GM18909 (cell line): ENCODE results near the gene TOMM40L.
A peak's percentile ranks its signal among the peaks of the same experiment; 100 is the strongest.

ENCODE experiments used
- ATAC-seq: cut with Tn5 transposase; IDR thresholded peaks from one replicate; pipeline ENCODE4 v1.9.1; 2021; ENCODE audit warnings: mild to moderate bottlenecking; ENCODE audit not compliant: unreplicated experiment, poor library complexity

Gene TOMM40L

DNA sequence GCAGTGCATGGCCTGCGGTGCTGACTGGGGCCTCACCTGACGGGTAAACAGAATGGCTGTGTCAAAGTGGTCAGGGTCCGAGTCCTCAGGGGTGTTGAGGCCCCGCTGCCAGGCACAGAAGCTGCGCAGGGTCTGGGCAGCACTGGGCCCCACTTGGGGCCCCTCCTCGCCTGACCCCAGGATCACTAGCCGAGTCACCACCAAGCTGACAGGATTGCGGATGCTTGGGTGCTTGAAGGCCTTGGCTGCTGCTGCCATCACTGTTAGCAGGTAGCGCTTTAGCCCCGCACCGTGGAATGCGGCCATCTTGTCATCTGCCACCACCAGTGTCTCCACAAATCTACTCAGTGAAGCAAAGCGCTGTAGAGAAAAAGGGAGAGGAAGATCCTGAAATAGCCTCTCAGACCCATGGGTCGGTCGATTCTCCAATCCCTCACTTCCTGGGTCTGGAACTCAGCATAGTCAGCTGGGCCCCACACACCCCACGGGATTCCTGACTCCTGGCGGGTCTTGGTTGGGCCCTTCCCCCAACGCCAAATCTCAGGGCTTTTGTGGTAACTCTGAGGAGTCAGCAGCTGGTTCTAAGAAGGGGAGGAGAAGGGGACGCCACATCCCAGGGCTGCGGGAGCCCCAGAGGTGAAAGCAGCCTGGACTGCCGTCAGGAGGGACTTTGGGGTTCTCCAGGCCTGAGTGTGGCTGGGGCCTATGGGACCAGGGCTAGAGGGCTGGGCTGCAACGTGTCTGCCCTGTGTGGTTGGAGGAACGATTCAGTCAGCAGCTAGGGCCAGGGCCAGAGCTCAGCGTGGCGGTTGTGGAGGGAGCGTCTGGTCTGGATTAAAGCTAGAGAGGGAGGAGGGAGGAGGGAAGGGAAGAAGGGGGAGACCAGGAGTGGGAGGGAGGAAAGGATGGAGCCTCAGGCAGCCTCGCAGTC lies 29.1 kb upstream of the TOMM40L start:
- ATAC-seq, result no peak

DNA sequence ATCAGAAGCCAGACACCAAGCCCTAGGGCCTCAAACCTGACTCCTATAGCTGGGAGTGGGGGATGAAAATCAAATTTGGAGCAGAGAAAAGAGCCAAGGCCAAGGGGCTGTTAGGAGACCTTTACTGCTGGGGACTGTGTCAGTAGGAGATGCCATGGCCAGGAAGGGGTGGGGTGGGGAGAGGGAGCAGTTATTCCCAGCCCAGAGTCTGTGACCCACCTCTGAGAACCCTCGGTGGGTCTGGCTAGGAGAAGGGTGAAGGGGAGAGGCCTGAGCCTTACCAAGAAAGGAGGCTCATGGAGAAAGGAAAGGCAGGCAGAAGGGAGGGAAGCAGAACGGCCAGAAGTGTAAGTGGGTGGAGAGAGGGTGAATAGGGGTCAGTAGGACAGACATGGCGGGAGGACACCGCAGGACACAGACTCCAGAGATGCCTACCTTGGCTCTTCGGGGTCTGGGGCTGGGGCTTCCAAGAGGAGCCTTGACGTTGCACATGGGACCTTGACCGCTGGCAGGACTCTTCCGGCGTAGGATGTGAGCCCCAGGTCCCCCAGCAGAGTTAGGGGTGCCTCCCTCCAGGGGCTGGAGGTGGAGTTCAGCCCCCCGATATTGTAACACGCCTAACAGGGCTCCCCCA lies 28.2 kb upstream of the TOMM40L start:
- no peak for ATAC-seq

DNA sequence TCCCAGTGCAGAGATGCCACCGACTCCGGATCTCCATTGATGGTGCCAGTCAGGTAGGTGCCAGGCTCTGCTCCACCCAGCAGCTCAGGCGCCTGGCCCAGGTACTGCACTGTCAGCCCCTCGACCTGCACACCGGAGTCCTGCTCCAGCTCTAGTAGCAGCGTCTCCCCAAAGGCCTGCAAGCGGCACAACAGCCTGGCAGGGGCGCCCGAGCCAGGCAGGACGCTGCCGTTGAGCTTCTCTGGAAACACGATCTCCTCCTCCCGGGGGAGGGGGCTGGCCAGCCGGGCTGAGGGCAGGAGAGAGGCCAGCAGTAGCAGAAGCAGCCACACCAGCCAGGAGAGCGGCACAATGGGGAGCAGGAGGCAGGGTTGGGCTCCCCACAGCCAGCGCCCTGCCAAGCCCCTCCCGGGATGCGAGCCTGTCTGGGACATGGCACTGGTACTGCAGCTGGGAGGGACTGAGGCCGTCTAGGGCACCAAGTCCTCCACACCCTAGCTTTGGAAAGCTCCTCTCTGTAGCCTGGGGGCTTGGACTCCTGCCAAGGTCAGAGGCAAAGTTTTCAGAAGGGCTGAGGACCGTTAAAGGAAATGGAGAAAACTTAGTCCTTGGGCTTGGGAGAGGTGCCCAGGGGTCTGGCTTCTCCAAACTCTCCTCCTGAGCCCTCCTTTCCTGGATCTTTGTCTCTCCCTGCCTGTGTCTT lies 27.5 kb upstream of the TOMM40L start:
- ATAC-seq, result no peak

DNA sequence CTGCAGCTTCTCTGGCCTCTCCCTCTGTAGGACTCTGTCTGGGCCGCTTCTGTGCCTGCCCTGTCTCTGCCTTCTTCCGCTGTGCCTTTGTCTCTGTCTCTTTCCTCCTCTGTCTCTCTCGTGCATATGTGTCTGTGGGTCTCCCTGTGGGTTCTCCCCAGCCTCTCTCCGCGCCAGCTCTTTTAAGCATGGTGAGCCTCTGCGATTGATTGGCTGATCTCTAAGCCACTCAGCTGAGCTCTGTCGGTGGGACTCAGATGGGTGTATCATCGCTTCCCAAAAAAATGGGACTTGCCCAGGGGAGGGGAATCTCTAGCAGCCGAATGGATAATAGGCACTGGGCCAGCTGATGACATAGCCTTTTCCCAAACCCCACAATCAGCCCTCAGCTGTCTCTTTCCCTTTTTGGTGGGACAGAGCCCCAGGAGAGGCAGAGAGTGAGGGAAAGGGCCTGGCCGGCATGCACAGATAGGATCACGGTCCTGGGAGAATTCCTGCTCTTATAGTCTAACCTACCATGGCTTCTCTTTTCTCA lies 26.9 kb upstream of the TOMM40L start, which contains the start of gene ADAMTS4:
Gene ADAMTS4, minus strand, starts transcription at position 158 of the 535 bp plus-strand sequence. CDS start 427 bp downstream, outside the sequence.
- no peak for ATAC-seq

DNA sequence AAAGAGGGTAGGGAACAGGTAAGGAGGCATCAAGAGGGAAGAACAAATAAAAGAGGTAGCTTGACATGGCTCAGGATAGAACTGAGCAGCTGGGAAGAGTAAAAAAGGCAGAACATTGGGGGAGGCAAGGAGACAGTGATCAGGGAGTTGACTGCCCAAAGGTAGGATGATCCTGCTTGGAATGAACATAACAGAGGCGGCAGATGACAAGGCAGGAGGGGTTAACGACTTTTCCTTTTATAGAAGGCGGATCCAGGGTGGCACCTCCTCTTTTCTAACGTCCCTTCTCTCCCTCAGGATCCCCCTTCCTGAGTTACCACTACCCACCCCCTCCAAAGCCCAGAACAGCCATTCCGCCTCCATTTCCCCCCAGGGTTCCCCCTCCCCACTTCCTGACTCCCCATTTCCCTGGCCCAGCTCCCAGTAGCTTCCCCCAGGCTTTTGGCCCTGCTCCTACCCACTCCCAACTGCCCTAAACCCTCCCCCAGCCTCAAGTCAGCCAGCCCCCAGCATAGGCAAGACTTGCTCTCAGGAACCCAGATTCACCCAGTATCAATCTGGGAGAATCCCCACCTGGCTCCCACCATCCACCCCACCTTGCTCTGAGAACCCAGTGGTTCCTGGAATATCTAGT lies 26.2 kb upstream of the TOMM40L start:
- no peak for ATAC-seq

DNA sequence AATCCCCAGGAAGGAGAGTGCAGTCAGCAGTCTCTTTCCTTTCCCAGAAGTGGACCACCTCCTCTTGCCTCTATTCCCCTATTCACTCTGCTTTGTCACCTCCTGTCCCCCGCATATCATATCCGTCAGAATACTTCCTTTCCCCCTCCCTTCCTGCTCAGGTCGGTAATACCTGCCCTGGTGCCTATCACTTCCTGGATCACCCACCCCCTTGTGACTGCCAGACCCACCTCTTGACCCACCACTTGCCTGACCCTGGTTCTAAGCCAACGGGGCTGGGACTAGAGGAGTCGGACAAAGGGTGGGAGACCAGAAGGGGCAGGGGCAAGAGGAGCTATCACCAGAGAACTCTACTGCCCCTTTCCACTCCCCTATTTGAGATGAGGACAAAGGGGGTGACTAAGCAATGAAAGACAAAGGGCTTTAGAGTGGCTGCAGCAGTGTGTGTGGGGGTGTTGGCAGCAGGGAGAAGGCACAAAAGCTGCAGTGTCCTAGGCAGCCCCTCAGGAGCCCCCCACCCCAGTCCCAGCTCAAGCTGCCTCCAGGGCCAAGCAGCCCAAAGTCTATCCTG lies 25.4 kb upstream of the TOMM40L start:
- no peak for ATAC-seq

DNA sequence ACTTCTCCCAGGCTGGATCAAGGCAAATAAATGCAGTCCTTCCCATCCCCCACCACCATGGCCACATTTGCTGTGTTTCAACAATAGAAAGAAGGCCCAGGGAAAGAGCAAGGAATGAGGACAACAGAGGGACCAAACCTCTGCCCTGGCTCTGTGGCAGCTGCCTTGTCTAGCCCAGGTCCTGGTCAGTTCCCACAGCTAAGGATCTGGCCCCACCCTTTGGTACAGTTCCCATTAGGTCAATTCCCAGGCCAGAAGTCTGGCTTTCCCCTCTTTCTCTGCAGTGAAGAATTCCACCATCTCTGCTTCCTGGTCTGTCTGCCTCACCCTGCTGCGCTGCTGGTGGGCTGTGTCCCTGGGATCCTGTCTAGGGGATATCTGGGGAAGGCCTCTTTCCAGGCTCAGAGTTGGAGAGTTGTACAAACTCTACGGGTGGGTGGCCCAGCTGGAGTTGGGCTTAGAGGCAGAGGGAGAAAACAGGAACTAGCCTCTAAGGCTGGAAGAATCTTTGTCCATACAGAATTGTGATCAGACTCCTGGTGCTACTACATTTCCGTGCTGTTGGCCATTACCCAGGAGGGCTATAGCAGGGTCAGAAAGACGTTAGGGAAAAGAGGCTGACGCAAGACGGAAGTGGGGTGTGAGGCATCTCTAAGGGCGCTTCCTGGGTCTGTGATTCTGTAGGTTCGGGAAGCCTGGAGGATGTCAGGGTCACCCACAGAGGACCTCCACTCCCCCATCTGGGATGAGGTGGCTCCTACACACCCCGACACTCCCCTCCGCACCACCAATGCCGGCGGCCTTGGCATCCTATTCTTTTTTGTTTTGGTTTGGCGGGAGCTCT lies 24.6 kb upstream of the TOMM40L start:
- no peak for ATAC-seq

DNA sequence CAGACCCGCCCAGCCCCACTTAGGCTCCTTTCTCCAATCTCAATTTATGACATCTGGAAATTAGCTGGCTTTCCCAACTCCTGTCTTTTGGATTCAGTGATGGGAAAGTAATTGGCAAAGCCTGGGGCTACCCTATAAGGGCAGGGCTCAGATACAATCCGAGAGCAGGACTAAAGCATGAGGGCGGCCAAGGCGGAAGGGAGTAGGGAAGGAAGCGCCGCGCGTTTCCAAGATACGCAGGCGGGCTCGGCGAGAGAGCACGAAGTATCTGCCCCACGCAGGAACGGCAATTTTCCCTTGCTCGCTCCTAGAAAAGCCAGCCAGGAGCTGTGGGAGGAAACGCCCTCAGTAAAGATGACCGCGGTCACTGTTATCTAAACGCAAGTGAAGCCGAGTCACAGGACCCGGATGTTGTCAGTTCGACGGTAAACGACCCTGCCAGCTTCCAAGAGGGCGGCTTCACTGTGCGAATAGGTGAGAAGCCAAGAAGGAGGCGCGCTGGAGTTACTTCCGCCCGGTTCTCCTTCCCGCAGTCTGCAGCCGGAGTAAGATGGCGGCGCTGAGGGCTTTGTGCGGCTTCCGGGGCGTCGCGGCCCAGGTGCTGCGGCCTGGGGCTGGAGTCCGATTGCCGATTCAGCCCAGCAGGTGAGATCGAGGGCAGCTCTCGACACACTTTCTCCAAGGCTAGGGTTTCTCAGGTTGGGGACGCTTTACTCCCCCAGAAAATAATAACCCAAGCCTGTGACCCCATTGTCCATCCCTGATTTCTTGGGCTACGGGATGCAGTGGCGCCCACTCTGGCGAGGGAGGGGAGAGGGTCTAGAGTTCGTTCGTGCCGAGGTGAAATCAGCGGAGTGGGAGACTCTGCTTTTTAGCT lies 23.8 kb upstream of the TOMM40L start, which contains the start of gene NDUFS2:
Gene NDUFS2, plus strand, starts transcription at position 532 of the 877 bp plus-strand sequence. Its CDS starts 19 bp downstream, at position 551.
- ATAC-seq, result peak; percentile 96

DNA sequence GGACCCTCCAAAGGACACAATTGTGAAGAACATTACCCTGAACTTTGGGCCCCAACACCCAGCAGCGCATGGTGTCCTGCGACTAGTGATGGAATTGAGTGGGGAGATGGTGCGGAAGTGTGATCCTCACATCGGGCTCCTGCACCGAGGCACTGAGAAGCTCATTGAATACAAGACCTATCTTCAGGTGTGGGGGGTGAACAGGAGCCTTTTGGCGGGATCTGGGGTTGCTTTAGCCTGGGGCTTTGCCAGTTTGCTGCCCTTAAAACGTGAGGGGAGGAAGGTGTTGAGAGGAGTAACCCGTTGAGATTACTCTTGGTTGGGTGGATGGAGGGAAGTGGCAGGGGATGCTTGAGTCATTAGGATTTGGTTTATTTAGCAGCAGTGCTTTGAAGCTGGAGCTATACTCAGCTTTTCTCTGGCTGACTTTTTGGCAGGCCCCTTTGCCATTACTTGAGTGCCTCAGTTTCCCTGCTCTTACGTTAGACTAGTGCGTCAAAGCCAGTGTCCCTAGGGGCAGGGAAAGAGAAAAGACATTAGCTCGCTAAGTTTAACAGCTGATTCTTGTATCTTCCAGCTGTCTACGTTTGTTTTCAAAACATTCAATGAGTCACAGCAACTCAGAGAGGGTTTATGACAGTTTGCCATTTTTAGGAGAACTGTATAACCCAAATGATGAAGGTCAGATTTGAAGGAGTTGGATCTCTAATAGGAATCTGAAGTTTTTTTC lies 19.3 kb upstream of the TOMM40L start:
- no peak for ATAC-seq

DNA sequence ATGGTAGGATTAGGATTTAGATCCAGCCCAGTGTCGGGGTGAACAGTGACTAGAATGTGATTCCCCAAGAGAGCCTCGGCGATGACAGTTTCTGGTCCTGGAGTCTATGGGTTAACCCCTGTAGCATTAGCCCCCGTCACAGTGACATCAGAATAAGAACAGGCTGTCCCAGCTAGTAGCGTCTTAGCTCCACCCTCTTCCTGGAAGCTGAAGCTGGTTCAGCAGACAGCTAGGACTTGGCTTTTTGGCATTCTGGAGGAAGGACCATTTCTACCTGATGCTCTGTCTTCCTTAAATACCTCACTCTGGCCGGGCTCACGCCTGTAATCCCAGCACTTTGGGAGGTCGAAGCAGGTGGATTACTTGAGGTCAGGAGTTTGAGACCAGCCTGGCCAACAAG lies 18.7 kb upstream of the TOMM40L start:
- ATAC-seq, result no peak

DNA sequence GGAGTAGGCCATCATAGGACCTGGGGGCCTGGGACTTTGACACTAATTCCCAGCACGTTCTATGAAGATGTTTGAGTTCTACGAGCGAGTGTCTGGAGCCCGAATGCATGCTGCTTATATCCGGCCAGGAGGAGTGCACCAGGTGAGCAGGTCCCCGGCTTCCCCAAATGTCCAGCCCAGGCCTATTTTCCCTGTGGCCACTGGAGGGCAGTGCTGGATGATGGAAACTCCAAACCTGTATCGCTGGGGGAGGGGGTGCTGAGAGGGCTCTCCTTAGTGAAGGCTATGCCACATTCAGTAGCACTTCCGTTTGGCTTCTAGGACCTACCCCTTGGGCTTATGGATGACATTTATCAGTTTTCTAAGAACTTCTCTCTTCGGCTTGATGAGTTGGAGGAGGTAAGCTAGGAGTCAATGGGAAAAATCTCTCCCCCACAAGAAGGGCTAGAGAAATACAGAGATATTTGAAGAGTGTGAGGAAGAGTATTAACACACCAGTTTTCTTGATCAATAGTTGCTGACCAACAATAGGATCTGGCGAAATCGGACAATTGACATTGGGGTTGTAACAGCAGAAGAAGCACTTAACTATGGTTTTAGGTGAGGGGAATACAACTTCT lies 16.0 kb upstream of the TOMM40L start:
- peak; percentile 79 for ATAC-seq

DNA sequence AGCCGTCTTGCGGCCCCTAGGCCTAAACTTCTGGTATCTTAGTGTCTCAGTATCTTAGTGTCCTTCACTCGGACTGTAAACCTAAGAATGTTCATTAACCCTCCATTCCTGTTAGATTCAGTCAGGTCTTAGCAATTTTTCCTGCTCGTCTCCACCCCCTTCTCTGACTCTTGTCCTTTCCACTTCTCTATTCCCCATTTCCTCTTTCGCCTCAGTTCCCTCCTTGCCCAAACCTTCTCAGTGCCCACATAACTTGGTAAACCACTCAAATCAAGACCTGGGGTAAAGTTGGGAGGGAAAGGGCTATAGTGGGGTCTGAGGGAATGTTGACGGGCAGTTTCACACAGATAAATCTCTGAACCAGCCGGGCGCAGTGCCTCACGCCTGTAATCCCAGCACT lies 11.5 kb upstream of the TOMM40L start:
- ATAC-seq, result no peak

DNA sequence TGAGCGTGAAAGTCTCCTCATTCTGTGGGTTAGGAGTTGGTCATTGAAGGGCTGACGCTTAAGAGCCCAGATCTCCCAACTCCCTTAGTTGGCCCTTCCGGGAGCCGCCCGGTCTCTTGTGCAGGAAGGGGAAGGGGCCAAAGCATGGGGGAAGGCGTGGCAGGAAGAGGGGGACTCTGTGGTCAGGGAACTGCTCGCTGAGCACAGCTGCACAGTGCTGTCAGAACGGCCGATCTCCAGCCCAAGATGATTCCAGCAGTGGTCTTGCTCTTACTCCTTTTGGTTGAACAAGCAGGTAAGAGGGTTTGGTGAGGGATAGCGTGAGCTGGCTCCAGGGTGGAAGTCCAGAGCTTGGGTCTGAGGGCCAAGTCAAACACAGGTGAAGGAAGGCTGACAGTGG lies 10.8 kb upstream of the TOMM40L start, which contains the start of gene FCER1G:
Gene FCER1G, plus strand, starts transcription at position 220 of the 400 bp plus-strand sequence. Its CDS starts 27 bp downstream, at position 247.
- ATAC-seq, result no peak

DNA sequence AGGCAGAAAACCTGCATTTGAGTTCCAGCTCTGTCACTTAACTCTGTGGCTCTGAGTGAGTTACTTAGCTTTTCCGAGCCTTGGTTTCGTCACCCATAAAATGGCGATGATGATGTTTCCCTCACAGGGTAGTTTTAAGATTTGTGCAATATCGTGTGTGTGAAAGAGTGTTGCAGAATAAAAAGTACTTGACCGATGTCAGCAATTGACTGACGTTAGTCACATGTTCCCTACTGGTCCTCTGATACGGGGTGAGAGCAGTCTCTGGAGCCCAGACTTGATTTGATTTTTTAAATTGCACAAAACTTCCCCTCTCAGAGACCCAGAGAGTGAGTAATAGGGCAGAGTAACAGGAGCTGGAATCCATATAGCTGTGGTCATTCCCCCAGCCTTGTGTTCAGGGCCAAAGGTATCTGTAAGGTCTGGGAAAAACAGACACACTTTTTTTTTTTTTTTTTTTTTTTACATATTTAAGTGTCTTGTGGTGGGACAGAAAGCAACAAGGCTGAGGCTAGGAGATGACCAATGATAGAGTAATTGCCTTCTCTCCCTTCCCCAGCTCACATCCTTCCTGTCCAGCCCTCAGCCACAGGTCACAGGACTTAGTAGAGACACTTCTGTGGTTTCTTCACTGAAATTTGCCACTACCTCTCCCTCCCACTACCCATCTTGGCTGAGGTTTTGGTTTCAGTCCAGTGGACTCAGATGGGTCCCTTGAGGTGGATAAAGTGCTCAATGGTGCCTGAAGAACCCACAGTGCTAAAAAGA lies 8.7 kb upstream of the TOMM40L start:
- ATAC-seq, result peak; percentile 88

DNA sequence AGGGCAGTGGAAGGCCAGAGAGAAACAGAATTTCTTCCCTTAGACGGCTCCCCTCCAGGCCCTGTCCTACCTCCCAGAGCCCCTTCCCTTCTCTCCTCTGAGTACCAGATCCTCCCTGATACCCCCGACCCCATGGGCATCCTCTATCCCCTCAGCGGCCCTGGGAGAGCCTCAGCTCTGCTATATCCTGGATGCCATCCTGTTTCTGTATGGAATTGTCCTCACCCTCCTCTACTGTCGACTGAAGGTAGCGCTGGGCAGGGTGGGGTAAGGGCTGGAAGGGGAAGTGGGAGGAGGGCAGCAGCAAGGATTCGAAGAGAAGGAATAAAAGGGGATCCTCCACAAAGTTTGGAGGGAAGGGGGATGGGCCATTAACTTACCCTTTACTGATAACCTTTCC lies 8.0 kb upstream of the TOMM40L start:
- no peak for ATAC-seq
